H4 (cell line): ENCODE results near the gene HMGCL. TPM values are rescaled to one million over a fixed set of nuclear protein-coding genes. Genes with fewer than 3 reads are reported as not detected.
A peak's percentile ranks its signal among the peaks of the same experiment; 100 is the strongest.
"Not testable (repeated sequence)": the region's sequence is repeated elsewhere in the genome, so short reads cannot be mapped to it uniquely, and the experiment has no call there.

Experiments used
- DNase-seq: peaks from one replicate; pipeline ENCODE4 v3.0.0-alpha.2; 2015; ENCODE audit warnings: low spot score
- total RNA-seq: library from RNA; depleted of rRNA; stranded (reverse); fragments of >200 nt; shearing (Covaris generic); gene quantifications from 2 replicates; pipeline ENCODE4 v1.2.3, GENCODE V29; 2014

Gene HMGCL
- total RNA-seq, 1 experiment from 2014 or later = 34.5 TPM

DNA sequence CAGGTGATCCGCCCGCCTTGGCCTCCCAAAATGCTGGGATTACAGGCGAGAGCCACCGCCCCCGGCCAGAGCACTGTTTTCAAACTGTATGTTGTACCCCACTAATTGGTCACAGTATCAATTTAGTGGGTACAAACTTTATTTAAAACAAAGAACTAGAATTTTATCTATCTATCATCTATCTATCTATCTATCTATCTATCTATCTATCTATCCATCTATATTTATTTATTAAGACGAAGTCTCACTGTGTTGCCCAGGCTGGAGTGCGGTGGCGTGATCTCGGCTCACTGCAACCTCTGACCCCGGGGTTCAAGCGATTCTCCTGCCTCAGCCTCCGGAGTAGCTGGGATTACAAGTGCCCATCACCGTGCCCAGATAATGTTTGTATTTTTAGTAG is 1.4 kb upstream of the HMGCL start:
- DNase-seq = not testable (repeated sequence)

DNA sequence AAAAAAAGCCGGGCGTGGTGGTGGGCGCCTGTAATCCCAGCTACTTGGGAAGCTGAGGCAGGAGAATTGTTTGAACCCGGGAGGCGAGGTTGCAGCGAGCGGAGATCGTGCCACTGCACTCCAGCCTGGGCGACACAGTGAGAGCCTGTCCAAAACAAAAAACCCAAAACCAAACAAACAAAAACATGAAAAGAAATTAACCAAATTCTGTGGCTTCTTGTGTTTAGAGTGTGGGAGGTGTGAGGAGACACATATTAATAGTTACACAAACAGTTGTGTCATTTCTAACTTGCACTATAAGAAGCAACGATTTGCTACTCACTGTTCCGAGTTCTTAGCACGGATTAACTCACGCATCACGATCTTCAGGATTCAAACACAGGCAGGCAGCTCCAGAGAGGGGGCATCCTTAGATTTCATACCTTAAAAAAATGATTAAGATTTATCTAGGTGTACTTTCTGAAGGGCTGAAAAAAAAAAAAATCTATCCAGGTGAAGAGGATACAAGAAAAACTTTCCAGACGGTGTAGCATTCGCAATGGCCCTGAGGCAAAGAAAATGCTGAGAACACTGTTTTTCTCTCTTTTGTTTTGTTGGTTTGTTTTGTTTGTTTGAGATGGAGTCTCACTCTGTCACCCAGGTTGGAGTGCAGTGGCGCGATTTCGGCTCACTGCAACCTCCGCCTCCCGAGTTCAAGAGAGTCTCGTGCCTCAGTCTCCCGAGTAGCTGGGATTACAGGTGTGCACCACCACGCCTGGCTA is 713 bp upstream of the HMGCL start:
- DNase-seq = no peak

- no peak for DNase-seq
Observed at GRCh38 chr1:23824711-23825075, 536 bp downstream of the HMGCL start.

DNA sequence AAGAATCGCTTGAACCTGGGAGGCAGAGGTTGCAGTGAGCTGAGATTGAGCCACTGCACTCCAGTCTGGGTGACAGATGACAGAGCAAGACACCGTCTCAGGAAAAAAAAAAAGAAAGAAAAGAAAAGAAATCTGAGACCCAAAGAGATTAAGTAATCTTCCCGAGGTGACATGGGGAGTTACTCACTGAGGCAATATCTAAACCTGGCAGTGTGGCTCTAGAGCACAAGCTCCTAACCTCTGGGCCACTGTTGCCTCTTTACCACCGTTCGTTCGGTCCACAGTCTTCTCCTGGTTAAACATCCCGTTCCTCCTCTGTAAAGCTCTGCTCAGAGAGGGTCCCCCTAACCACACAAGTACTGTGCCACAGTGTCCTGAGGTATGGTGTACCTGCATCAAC is 1.5 kb downstream of the HMGCL start:
- no peak for DNase-seq

DNA sequence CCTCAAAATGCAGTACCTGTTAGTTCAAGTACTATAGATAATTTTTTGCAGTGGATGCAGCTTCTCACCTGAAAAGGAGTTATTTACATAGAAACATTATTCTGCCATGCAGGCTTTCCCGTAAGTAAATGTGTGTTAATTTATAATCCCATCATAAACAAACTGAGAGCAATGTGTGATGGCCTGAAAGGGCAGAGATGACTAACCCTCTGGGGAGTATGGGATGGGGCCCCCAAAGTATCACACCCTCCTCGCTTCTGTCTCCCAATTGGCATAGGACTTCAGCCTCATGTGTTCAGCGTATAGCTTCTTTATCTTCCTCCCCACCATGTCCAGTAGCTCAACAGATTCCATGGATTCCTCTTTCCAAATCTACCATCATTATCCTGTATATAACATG is 7.6 kb downstream of the HMGCL start:
- no peak for DNase-seq

- DNase-seq = no peak
Observed at GRCh38 chr1:23816906-23817305, 8.3 kb downstream of the HMGCL start.

DNA sequence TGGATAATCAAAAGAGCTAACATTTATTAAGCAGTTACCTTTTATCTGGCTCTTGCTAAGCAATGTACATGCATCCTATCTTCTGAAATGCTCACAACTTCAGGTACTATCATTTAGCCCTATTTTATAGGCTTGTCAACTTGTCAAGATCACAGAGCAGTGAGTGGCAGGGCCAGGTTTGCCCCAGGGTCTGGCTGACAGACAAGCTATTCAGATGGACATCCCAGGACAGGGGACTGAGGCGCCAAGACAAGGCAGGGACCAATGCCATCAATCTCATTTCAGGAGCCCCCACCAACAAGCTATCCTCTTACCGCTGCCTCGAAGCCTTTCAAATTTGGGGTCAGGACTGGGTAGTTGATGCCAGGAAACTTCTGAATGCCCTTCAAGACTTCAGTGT is 8.9 kb downstream of the HMGCL start:
- DNase-seq = no peak

DNA sequence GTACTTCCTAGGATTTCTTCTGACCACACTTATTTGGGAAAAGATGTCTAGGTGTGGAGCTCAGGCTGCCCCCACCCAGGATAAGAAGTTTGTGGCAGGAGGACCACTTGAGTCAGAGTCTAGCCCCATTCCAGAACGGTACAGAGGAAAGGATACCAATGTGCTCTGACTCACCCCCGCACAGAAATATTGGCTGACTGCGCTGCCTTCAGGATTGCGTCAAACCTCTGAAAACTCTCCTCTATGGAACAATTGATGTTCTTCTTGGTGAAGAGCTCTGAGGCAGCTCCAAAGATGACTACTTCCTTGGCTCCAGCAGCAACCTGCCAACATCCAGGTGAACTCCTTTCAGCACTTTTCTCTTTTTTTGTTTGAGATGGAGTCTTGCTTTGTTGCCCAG is 11.2 kb downstream of the HMGCL start:
- no peak for DNase-seq

DNA sequence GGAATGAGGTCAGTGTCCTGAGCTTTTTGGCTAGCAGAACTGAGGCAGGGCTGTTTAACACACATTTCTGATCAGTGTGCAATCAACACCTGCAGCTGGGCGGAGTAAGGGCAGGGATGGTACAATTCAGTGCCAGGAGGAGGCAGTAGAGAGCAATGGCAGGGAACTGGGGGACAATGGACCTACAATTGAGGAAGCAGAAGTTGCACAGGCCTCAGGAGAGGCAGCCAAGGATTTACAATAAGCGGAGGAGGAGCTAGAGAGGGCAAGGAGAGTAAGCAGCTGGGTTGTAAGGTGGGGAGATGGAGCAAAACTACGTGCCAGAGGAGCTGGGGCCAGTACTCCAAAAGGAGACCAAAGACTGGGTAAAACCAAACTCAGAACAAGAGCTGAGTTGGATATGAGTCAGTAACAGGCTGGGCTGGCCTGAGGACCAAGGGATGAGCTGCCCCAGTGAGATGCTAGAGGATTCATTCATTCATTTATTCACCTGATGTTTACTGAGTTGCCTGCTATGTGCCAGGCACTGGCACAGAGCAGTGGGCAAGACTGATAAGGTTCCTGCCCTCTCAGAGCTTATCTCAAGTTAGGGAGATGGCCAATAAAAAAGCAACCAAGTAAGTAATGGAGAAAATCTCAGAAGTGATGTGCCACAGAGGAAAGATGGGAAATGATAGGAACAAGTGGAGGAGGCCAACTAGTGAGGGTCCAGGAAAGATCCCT is 14.2 kb downstream of the HMGCL start:
- DNase-seq = peak; percentile 51

GRCh38 chr1:23809751-23810171 is 15.5 kb downstream of the HMGCL start:
- peak; percentile 73 for DNase-seq

DNA sequence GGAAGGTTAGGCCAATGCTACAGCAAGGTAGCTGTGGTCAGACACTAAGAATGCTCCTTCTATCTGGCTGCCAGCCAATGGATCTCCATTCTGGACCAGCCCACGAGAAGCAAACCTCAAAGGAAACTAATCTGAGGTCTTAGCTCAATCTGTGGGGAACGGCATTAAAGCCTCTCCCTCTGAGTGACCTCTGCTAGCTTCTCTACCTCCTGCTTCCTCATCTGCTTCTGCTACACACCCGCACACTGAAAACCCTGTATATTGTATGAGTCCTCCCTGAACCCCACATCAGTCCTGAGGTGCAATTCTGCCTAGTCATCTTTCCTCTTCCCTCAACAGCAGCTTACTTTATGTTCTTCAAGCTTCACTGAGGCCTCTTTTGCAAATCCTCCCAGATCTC is 17.8 kb downstream of the HMGCL start:
- no peak for DNase-seq

- no peak for DNase-seq
Observed at GRCh38 chr1:23806280-23806679, 18.9 kb downstream of the HMGCL start.

DNA sequence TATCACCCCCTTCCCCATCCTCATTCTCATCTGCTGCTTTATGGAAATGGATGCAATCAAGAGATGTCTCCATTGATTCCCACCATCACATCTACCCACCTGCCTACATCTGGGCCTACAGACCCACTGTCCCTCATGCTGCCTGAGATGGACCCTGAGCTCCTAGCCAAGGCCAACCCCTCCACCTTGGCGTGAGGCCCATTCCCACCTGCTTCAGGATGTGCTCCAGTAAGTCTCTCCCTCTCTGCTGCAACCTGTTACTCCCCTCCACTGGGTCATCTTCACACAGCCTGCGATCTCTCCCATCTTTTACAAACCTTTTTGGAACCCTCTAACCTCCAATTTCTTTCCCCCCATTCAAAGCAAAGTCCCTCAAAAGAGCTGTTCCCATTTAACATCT is 20.2 kb downstream of the HMGCL start:
- DNase-seq = no peak

DNA sequence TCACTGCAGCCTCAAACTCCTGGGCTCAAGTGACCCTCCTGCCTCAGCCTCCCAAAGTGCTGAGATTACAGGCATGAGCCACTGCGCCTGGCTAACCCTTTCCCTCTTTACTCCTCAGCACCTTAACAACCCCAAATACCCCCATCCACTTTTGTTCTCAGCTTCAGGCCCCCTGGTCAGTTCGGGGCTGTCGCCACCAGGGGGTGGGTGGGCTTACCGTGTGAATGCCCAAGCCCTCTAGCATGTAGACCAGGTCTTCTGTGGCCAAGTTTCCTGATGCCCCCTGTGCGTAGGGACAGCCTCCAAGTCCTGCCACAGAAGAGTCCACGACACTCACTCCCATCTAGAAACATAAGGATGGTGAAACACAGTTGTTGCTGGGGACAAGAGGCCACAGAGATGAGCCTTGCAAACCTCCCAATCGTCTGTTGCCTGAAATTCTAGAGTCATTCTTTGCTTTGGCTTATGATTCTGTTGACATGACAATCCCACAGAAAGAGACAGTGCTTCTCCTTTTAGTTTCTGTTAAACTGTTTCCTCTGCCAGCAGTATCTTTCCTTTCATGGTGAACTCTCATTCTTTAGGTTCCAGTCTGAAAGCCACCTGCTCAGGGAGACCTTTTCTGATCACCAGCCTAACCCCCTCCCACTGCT is 20.9 kb downstream of the HMGCL start:
- no peak for DNase-seq

GRCh38 chr1:23803674-23804073 is 21.6 kb downstream of the HMGCL start:
- no peak for DNase-seq

- not testable (repeated sequence) for DNase-seq
Observed at GRCh38 chr1:23802809-23803342, 22.4 kb downstream of the HMGCL start.

GRCh38 chr1:23801876-23802275 is 23.4 kb downstream of the HMGCL start:
- DNase-seq = no peak

DNA sequence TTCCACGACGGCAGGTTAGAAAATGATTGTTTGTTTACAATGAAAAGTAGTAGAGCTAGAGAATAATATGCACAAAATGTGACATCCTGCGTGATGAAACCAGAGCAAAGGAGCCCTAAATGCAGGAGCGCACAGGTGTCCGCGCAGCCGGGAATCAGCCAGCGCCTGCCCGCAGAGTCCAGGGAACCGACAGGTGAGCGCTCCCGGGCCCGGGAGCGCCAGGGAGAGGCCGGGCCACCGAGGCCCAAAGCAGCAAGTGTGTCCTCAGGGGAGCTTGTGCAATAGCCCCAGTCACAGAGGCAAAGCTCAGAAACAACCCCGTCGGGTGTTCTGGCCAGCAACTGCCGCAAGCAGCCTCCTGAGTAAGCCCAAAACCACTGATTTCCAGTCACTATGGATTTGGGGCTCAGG is 23.9 kb downstream of the HMGCL start:
- DNase-seq = no peak

GRCh38 chr1:23800400-23801337 is 24.6 kb downstream of the HMGCL start, which contains the start of gene GALE:
Gene GALE, minus strand, starts transcription at chr1:23800754. Its CDS starts 1,747 bp downstream, at chr1:23799007.
- peak; percentile 91 for DNase-seq

DNA sequence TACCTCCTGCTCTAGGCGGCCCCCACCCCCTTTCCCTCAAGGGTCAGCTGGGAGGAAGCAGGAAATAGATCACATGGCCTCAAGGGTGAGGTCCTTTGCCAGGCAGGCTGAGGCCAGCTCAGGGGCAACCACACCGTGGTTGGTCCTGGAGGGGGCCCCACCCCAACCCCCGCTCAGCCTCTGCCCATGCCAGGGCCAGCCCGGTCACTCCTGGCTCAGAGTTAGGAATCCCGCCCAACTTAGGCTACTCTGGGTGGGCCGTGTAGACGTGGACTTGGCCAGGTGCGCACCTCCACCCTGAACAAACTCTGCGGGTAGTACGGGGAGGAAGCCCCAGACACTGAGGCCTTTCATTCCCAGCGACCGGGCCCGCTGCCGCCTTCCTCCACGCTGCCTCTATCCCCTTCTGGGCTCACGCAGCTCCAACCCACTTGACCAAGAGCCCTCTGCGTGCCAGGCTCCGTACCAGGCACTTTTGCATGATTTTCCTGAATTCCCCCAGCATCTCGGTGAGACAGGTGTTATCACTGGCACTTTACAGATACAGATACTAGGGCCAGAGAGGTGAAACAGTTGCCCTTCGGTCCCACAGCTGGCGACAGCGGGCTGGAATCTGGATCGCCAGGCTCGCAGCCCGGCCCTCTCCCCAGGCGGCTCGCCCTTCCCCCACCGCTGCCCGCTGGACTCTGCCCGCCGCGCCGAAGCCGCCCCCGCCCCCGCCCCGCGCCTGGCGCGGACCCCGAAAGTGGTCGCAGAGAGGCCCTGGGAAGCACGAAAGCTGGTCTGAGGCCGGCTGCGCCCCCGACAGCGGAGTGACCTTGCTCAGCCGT is 25.4 kb downstream of the HMGCL start:
- DNase-seq = peak; percentile 97

DNA sequence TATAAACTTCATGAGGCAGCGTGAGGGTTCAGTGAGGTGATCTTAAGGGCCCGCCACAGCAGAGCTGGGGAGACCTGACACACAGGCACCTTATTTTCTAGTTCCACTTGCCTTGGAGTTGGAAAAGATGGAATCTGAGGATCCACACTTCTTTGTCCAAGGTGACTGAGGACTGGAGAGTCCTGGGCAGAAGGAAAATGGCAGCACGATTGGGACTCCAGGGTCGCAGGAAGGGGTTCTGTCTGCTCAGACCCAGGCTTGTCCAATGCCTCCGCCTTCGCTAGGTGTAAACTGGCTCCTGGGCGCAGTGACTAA is 26.0 kb downstream of the HMGCL start:
- DNase-seq = no peak
